ENCODE results near the gene PSMD1.

Gene PSMD1

GRCh38 chr2:231056453-231057416 is at the start of gene PSMD1:
Gene PSMD1 (plus strand): TSS chr2:231056867. CDS start chr2:231057026, 159 bp downstream.
- Histone ChIP-seq H3K27me3 (ENCODE audit: control insufficient read depth, insufficient read depth, low read length) (no peaks in the 10 kb centered on the region), H3K4me2 (ENCODE audit: low read length) (peak within 1 kb of the TSS; percentile 75), H2AFZ (peak within 1 kb of the TSS; percentile 90), H3K36me3 (ENCODE audit: control insufficient read depth, insufficient read depth, low read length) (no peaks in the 10 kb centered on the region), H3K27ac (peak within 1 kb of the TSS; percentile 94), H3K9ac (peak within 1 kb of the TSS; percentile 82), H3K79me2 (peaks cover 24% of the 10 kb centered on the region), H3K9me3 (ENCODE audit: control insufficient read depth, low read length) (no peaks in the 10 kb centered on the region), H3K4me3 (ENCODE audit: low read depth, low read length) (peak within 1 kb of the TSS; percentile 80), H3K4me1 (peaks cover 18% of the 10 kb centered on the region)
- TF ChIP-seq CTCF (IDR thresholded peaks at IDR 0.05): peak; percentile 97

- H3K4me1 ChIP-seq: no peaks in the 10 kb centered on the region
- H3K79me2 ChIP-seq: no peaks in the 10 kb centered on the region
- no peaks in the 10 kb centered on the region for H3K27me3 ChIP-seq (ENCODE audit: control insufficient read depth, insufficient read depth, low read length)
- no peak overlapping the region for H3K9ac ChIP-seq
- H3K9me3 ChIP-seq (ENCODE audit: control insufficient read depth, low read length): no peaks in the 10 kb centered on the region
- no peak overlapping the region for H3K27ac ChIP-seq
- no peak overlapping the region for H3K4me2 ChIP-seq (ENCODE audit: low read length)
- H3K36me3 ChIP-seq (ENCODE audit: control insufficient read depth, insufficient read depth, low read length): no peaks in the 10 kb centered on the region
- TF ChIP-seq CTCF (IDR thresholded peaks at IDR 0.05): no peak
- no peak overlapping the region for H2AFZ ChIP-seq
- no peak overlapping the region for H3K4me3 ChIP-seq (ENCODE audit: low read depth, low read length)
These were observed 49.2 kb upstream of the PSMD1 start for GRCh38 chr2:231007286-231008098.

GRCh38 chr2:231008131-231008530 is 48.5 kb upstream of the PSMD1 start:
- no peak for TF ChIP-seq CTCF (IDR thresholded peaks at IDR 0.05)
- Histone ChIP-seq H3K4me2 (ENCODE audit: low read length) (no peak overlapping the region), H3K9ac (no peak overlapping the region)

GRCh38 chr2:231009236-231009919 is 47.3 kb upstream of the PSMD1 start:
- H3K4me2 ChIP-seq (ENCODE audit: low read length): no peak overlapping the region
- no peaks in the 10 kb centered on the region for H3K79me2 ChIP-seq
- no peak overlapping the region for H3K9ac ChIP-seq
- H3K27me3 ChIP-seq (ENCODE audit: control insufficient read depth, insufficient read depth, low read length): no peaks in the 10 kb centered on the region
- TF ChIP-seq CTCF (IDR thresholded peaks at IDR 0.05): no peak
- no peak overlapping the region for H3K4me3 ChIP-seq (ENCODE audit: low read depth, low read length)
- no peaks in the 10 kb centered on the region for H3K4me1 ChIP-seq
- H3K36me3 ChIP-seq (ENCODE audit: control insufficient read depth, insufficient read depth, low read length): no peaks in the 10 kb centered on the region
- no peaks in the 10 kb centered on the region for H3K9me3 ChIP-seq (ENCODE audit: control insufficient read depth, low read length)
- no peak overlapping the region for H2AFZ ChIP-seq
- H3K27ac ChIP-seq: no peak overlapping the region

More at GRCh38 chr2:231008131-231008530, 48.5 kb upstream of the PSMD1 start:
- Histone ChIP-seq H3K79me2 (no peaks in the 10 kb centered on the region), H3K4me1 (no peaks in the 10 kb centered on the region), H3K27me3 (ENCODE audit: control insufficient read depth, insufficient read depth, low read length) (no peaks in the 10 kb centered on the region), H3K36me3 (ENCODE audit: control insufficient read depth, insufficient read depth, low read length) (no peaks in the 10 kb centered on the region), H3K4me3 (ENCODE audit: low read depth, low read length) (no peak overlapping the region), H3K27ac (no peak overlapping the region), H3K9me3 (ENCODE audit: control insufficient read depth, low read length) (no peaks in the 10 kb centered on the region), H2AFZ (no peak overlapping the region)

All from parathyroid adenoma (tissue), 2 donors.